Smooth muscle cell (in vitro differentiated cells): ENCODE measurements around the gene POLK. TPM values are rescaled to one million over a fixed set of nuclear protein-coding genes. Genes with fewer than 3 reads are reported as not detected.
A peak's percentile ranks its signal among the peaks of the same experiment; 100 is the strongest.
"Not testable (repeated sequence)": the region's sequence is repeated elsewhere in the genome, so short reads cannot be mapped to it uniquely, and the experiment has no call there.

ENCODE experiments used
- DNase-seq: peaks from one replicate; lab custom pipeline; 2025; ENCODE audit not compliant: unreplicated experiment; lab: John Stamatoyannopoulos, UW
- H2AFZ ChIP-seq: fragments of 200-600 bp; sonication (generic); 2 replicates; pipeline ENCODE4 v1.6.0; 2016; ENCODE audit warnings: antibody characterized with exemption, low read depth, mild to moderate bottlenecking
- H3F3A ChIP-seq: fragments of 200-600 bp; sonication (generic); 2 replicates; pipeline ENCODE4 v1.6.0; 2017; ENCODE audit warnings: antibody characterized with exemption, low read depth
- H3K27ac ChIP-seq: fragments of 200-600 bp; sonication (generic); 2 replicates; pipeline ENCODE4 v1.5.1; 2016; ENCODE audit warnings: low read depth, mild to moderate bottlenecking
- H3K27me3 ChIP-seq: fragments of 200-600 bp; sonication (generic); 2 replicates; pipeline ENCODE4 v1.6.1; 2016; ENCODE audit warnings: low read depth, mild to moderate bottlenecking
- H3K36me3 ChIP-seq: fragments of 200-600 bp; sonication (generic); 2 replicates; pipeline ENCODE4 v1.5.1; 2016; ENCODE audit warnings: low read depth
- H3K4me1 ChIP-seq: fragments of 200-600 bp; sonication (generic); 2 replicates; pipeline ENCODE4 v1.5.1; 2016; ENCODE audit warnings: low read depth
- H3K4me2 ChIP-seq: fragments of 200-600 bp; sonication (generic); 2 replicates; pipeline ENCODE4 v1.6.0; 2016; ENCODE audit warnings: mild to moderate bottlenecking
- H3K4me3 ChIP-seq: fragments of 200-600 bp; sonication (generic); 2 replicates; pipeline ENCODE4 v1.5.1; 2016; ENCODE audit warnings: mild to moderate bottlenecking
- H3K79me2 ChIP-seq: fragments of 200-600 bp; sonication (generic); 2 replicates; pipeline ENCODE4 v1.6.0; 2016; ENCODE audit warnings: low read depth, mild to moderate bottlenecking
- H3K9ac ChIP-seq: fragments of 200-600 bp; sonication (generic); 2 replicates; pipeline ENCODE4 v1.6.0; 2016; ENCODE audit warnings: low read depth
- H3K9me3 ChIP-seq: fragments of 200-600 bp; sonication (generic); replicated peaks from 2 replicates; pipeline ENCODE4 v1.5.1; 2016; ENCODE audit warnings: low read depth
- H4K20me1 ChIP-seq: fragments of 200-600 bp; sonication (generic); 2 replicates; pipeline ENCODE4 v1.6.0; 2016; ENCODE audit warnings: low read depth
- CTCF ChIP-seq: fragments of 200-600 bp; sonication (generic); IDR thresholded peaks from 2 replicates; pipeline ENCODE4 v1.5.1; 2017; ENCODE audit warnings: borderline replicate concordance, mild to moderate bottlenecking, antibody characterized with exemption; ENCODE audit not compliant: insufficient read depth, poor library complexity, severe bottlenecking
- WGBS: methylation state at CpG from one replicate; pipeline ENCODE4 v1.1.7; 2016; ENCODE audit warnings: low lambda C conversion rate; 5-methylcytosine and 5-hydroxymethylcytosine counted together
- polyA plus RNA-seq: library from polyadenylated mRNA; unstranded; fragments of >200 nt; fragmentation: Nextera tagmentation; extraction: Ambion mirVana; gene quantifications from 2 replicates; pipeline ENCODE4 v1.2.1, GENCODE V29; 2016
- total RNA-seq: library from RNA; depleted of rRNA; stranded (reverse); fragments of >200 nt; gene quantifications from 2 replicates; pipeline ENCODE4 v1.2.3, GENCODE V29; 2014

POLK gene
- total and polyA plus RNA-seq, 2 experiments from 2014 or later, result 12.8 to 36.5 TPM

- not testable (repeated sequence) for H2AFZ ChIP-seq, H3K27me3 ChIP-seq, H3K9me3 ChIP-seq, DNase-seq, H3K36me3 ChIP-seq, H3K4me3 ChIP-seq
- Histone ChIP-seq H3K4me1 (peaks cover 14% of the 10 kb centered on the region), H3K27ac (peak overlapping the region; percentile 80), H3K79me2 (peaks cover 46% of the 10 kb centered on the region), H3F3A (peaks cover 25% of the 10 kb centered on the region), H3K9ac (peak overlapping the region; percentile 49), H4K20me1 (peaks cover 22% of the 10 kb centered on the region), H3K4me2 (peak overlapping the region; percentile 67)
- WGBS, result 69% methylated on average over 15 of the region's 15 CpGs
Observed at GRCh38 chr5:75565991-75566709, 54.5 kb downstream of the POLK start.

- Histone ChIP-seq H4K20me1 (peaks cover 22% of the 10 kb centered on the region), H3K9ac (peak overlapping the region; percentile 49), H3K4me3 (no peak overlapping the region), H3K79me2 (peaks cover 39% of the 10 kb centered on the region), H3K4me1 (peaks cover 14% of the 10 kb centered on the region), H3K9me3 (no peaks in the 10 kb centered on the region), H3K4me2 (peak overlapping the region; percentile 67), H3K36me3 (no peaks in the 10 kb centered on the region), H2AFZ (no peak overlapping the region), H3K27ac (peak overlapping the region; percentile 80), H3K27me3 (no peaks in the 10 kb centered on the region), H3F3A (peaks cover 25% of the 10 kb centered on the region)
- 39% methylated on average over 6 of the region's 6 CpGs for WGBS
- no peak for DNase-seq
- TF ChIP-seq CTCF, result no peak
Observed at GRCh38 chr5:75566710-75567309, 55.1 kb downstream of the POLK start.

- Histone ChIP-seq H3F3A (peaks cover 25% of the 10 kb centered on the region), H3K9me3 (no peaks in the 10 kb centered on the region), H3K27ac (peak overlapping the region; percentile 80), H4K20me1 (peaks cover 22% of the 10 kb centered on the region), H3K79me2 (peaks cover 30% of the 10 kb centered on the region), H3K36me3 (no peaks in the 10 kb centered on the region), H2AFZ (no peak overlapping the region), H3K27me3 (no peaks in the 10 kb centered on the region), H3K9ac (peak overlapping the region; percentile 24), H3K4me2 (peak overlapping the region; percentile 67), H3K4me1 (peaks cover 14% of the 10 kb centered on the region), H3K4me3 (no peak overlapping the region)
- 17% methylated on average over 2 of the region's 2 CpGs for WGBS
- no peak for DNase-seq
- no peak for TF ChIP-seq CTCF
Observed at GRCh38 chr5:75567710-75568109, 56.0 kb downstream of the POLK start.

GRCh38 chr5:75568202-75568601 lies 56.5 kb downstream of the POLK start:
- H3K4me2 ChIP-seq, result peak overlapping the region; percentile 67
- TF ChIP-seq CTCF, result no peak
- peak overlapping the region; percentile 80 for H3K27ac ChIP-seq

More at GRCh38 chr5:75568202-75568601, 56.5 kb downstream of the POLK start:
- peaks cover 14% of the 10 kb centered on the region for H3K4me1 ChIP-seq
- peaks cover 22% of the 10 kb centered on the region for H4K20me1 ChIP-seq
- peaks cover 25% of the 10 kb centered on the region for H3K79me2 ChIP-seq
- H3K9ac ChIP-seq, result peak overlapping the region; percentile 24
- H2AFZ ChIP-seq, result no peak overlapping the region
- 87% methylated on average over 2 of the region's 2 CpGs for WGBS
- peaks cover 25% of the 10 kb centered on the region for H3F3A ChIP-seq
- H3K9me3 ChIP-seq, result no peaks in the 10 kb centered on the region
- H3K27me3 ChIP-seq, result no peaks in the 10 kb centered on the region
- no peaks in the 10 kb centered on the region for H3K36me3 ChIP-seq
- DNase-seq, result no peak
- no peak overlapping the region for H3K4me3 ChIP-seq
